Measurements from ENCODE around the gene ZNF454.

ZNF454 gene

DNA sequence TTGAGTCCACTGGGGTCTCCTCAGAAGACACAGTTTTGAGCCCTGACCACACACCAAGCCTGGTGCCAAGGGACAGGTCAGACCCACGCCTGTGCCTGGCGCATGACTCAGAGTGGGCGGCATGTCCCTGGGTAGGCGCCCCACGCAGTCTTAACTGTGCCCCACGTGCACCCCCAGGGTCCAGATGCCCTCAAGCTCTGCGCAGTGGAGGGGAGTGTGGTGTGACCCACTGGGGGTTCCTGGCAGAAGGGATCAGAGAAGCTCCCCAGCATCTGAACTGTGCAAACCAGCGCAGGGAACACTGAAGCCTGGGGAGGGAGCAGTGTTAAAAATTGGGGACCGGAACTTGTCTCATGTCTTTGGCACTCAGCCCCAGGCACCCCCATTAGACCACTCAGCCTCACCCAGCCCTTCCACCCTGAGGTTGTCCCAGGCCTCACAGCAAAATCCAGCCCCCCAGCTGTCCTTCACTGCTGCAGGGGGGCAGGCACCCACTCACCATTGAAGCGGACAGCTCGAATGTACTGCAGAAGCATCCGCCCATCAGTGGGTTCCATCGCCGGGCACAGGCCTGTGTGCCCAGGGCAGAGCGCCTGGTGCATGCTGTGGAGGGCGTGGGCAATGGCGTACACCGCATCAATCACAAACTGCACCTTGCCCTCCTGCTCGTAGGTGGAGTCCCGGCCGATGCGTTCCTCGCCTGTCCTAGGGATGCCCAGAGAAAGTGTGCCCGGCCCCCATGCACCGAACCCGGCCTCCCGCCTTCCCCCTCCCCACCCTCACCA is 47.6 kb downstream of the ZNF454 start:
- Histone ChIP-seq H3K4me3 (no peak overlapping the region), H3K36me3 (replicated peaks) (no peaks in the 10 kb centered on the region), H3K27me3 (ENCODE audit: low read depth) (no peaks in the 10 kb centered on the region), H3K9me3 (no peaks in the 10 kb centered on the region), H3K4me1 (no peaks in the 10 kb centered on the region)
- DNase-seq (ENCODE audit: low spot score in 2 of 2), result no peak
- in situ Hi-C loops (cut with MboI; ENCODE audit: low sequenced_read_pairs), result no loop called here

DNA sequence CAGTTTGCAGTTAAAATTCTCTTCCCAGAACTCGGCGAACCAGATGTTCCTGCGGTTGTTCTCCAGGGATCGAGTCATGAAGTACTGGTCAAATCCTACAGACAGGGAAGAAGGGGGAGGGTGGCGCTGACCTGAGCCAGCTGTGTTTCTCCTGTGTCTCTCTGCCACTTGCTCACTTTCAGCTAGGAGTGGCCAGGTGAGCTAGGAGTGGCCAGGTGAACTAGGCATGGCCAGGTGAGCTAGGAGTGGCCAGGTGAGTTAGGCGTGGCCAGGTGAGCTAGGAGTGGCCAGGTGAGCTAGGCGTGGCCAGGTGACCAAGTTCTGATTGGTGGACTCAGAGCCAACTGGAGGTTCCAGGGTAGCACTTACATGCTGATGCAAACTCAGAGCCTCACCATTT is 48.3 kb downstream of the ZNF454 start:
- Histone ChIP-seq H3K4me1 (no peaks in the 10 kb centered on the region), H3K27me3 (ENCODE audit: low read depth) (no peaks in the 10 kb centered on the region), H3K4me3 (no peak overlapping the region), H3K36me3 (replicated peaks) (no peaks in the 10 kb centered on the region), H3K9me3 (no peaks in the 10 kb centered on the region)
- in situ Hi-C loops (cut with MboI; ENCODE audit: low sequenced_read_pairs), result no loop called here
- no peak for DNase-seq (ENCODE audit: low spot score in 2 of 2)

DNA sequence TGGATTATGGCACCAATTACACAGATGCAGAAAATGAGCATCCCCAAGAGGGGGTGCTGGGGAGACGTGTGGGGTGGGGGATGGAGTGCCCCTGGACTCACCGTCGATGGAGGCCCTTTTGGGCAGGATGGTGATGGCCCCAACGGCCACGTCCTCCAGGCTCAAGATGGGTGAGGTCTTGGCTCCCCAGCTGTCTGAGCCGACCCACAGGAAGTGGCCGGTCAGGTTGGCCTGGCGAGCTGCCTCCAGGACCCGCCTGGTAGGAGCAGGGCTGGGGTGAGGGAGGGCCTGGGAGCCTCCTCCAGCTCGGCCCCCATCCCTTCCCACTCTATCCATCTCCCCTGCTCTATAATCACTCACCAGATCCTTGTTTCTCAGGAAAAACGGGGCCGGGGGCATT is 49.5 kb downstream of the ZNF454 start:
- H3K9me3 ChIP-seq, result no peaks in the 10 kb centered on the region
- no peaks in the 10 kb centered on the region for H3K36me3 ChIP-seq (replicated peaks)
- H3K4me3 ChIP-seq, result no peak overlapping the region
- no peaks in the 10 kb centered on the region for H3K27me3 ChIP-seq (ENCODE audit: low read depth)
- H3K4me1 ChIP-seq, result no peaks in the 10 kb centered on the region
- in situ Hi-C loops (cut with MboI; ENCODE audit: low sequenced_read_pairs), result no loop called here
- DNase-seq (ENCODE audit: low spot score in 2 of 2), result no peak

DNA sequence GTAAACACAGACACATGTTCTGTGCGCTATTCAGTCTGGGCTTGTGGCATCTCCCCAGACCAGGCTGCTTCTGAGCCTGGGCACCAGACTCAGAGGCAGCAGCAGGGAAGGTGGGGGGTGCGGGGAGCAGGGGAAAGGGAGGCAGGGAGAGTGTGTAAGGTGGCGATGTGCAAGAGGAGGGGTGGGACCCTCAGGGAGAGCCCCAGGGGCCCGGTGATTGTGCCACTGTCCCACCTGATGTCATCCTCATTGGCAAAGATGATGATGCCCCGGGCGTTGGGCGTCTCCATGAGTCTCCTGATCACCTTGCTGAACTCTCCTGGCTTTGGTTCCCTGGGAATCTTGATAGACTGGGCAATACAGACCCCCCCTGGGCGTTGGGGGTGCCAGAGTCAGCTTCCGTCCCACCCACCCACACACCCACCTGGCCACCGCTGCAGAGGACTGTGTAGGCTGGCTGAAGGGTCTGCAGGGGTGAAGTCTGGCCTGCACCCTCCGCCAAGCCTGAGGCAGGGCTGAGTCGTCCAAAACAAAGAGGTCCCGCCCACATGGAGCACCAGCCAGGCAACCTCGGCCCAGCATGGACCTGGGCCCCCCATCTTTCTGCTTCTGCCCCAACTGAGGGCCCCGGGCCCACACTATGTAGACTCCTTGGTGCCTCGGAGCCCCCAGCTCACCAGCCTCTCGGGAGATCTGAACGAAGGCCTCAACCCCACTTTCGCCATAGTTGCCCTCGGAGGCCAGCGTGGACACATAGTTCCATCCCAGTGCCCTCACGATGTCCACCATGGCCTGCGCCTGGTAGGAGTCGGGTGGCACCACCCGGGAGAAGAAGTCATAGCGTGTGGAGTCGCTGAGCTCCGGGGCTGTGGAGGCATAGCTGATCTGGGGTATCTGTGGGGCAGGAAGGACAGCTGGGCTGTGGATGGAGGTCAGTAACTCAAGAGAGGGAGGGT is 50.5 kb downstream of the ZNF454 start:
- no peaks in the 10 kb centered on the region for H3K4me1 ChIP-seq
- no peak overlapping the region for H3K4me3 ChIP-seq
- no peak for DNase-seq (ENCODE audit: low spot score in 2 of 2)
- H3K36me3 ChIP-seq (replicated peaks), result no peaks in the 10 kb centered on the region
- no peaks in the 10 kb centered on the region for H3K9me3 ChIP-seq
- in situ Hi-C loops (cut with MboI; ENCODE audit: low sequenced_read_pairs), result no loop called here
- H3K27me3 ChIP-seq (ENCODE audit: low read depth), result no peaks in the 10 kb centered on the region

DNA sequence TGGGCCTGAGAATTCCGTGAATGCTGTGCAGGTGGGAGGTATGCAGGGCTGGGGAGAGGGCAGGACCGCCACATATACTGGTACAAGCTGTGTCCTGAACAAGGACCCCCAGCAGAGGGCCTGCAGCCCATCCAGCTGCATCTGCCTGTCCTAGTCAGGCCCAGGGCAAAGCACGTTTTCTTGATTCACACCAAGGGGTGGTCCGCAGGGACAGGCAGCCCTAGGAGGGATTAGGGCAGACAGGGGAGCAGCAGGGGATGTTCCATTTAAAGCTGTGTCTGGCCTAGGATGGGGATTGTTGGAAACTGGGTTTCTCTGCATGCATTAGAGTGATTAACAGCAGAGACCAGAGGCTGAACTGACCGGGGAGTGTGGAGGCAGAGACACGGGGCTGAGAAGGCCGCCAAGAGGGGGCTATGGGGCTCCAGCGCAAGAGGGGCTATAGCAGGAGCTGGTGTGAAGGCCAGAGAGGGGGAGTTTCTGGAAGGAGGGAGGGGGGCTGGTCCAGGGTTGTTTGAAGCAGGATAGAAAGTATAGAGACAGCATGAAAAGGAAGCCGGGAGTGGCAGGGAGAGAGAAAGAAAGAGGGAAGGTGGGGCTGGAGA is 51.4 kb downstream of the ZNF454 start:
- Histone ChIP-seq H3K27me3 (ENCODE audit: low read depth) (no peaks in the 10 kb centered on the region), H3K36me3 (replicated peaks) (no peaks in the 10 kb centered on the region), H3K9me3 (no peaks in the 10 kb centered on the region), H3K4me1 (no peaks in the 10 kb centered on the region), H3K4me3 (no peak overlapping the region)
- in situ Hi-C loops (cut with MboI; ENCODE audit: low sequenced_read_pairs), result no loop called here
- no peak for DNase-seq (ENCODE audit: low spot score in 2 of 2)

DNA sequence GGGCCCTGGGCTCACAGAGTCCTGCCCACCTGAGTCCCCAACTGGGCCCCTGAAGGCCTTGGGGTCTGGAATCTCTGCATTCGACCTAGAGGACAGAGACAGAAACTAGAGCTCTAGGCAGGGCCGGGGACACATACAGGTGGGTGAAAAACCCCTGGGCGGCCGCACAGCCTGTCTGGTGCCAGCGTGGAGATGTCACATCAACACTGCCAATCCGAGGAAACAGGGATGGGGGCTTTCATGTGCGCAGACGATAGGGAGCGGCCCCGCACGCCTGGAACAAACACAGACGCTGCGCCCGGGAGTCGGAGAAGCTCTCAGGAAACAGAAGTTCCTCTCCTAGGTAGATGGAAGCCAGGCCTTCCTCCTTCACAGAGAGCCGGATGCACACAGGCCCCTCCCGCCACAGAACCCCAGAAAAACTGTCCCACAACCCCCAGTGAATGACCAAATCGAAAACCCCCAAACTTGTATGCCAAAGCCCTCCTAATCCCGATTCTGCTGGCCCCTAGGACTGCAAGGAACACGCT is 52.3 kb downstream of the ZNF454 start:
- no peaks in the 10 kb centered on the region for H3K9me3 ChIP-seq

DNA sequence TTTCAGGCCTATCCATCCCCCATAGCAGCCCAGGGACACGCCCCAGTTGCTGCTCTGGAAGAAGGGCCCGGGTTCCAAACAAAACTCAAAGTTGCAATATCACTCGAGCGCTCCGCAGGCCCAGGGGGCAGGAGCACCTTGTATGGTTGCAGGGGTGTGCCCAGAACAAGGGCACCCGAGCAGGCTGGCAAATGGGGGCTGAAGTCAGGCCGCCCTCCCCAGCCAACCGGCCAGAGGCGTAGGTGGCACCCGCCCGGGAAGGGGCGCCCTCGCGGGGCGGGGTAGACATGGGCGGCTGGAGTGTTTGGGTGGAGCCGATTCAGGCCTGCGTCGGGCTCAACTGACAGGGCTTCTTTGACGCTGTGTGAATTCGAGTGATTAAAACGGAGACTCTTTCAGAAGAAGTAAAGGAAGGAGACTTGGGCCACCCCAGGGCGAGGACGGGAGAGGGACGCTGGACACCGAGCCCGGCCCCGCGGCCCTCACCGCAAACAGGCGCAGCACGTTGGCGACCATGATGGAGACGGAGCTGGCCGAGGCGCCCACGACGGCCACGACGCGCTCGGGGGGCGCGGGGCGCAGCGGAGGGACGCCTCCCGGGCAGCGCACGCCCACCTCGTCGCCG is 53.1 kb downstream of the ZNF454 start:
- Histone ChIP-seq H3K36me3 (replicated peaks) (no peaks in the 10 kb centered on the region), H3K4me1 (no peaks in the 10 kb centered on the region), H3K27me3 (ENCODE audit: low read depth) (no peaks in the 10 kb centered on the region), H3K4me3 (no peak overlapping the region), H3K9me3 (no peaks in the 10 kb centered on the region)
- in situ Hi-C loops (cut with MboI; ENCODE audit: low sequenced_read_pairs), result no loop called here
- DNase-seq (ENCODE audit: low spot score in 2 of 2), result no peak

More for the DNA sequence above, 52.3 kb downstream of the ZNF454 start:
- in situ Hi-C loops (cut with MboI; ENCODE audit: low sequenced_read_pairs), result no loop called here
- H3K4me1 ChIP-seq, result no peaks in the 10 kb centered on the region
- H3K36me3 ChIP-seq (replicated peaks), result no peaks in the 10 kb centered on the region
- no peak overlapping the region for H3K4me3 ChIP-seq
- H3K27me3 ChIP-seq (ENCODE audit: low read depth), result no peaks in the 10 kb centered on the region
- no peak for DNase-seq (ENCODE audit: low spot score in 2 of 2)

DNA sequence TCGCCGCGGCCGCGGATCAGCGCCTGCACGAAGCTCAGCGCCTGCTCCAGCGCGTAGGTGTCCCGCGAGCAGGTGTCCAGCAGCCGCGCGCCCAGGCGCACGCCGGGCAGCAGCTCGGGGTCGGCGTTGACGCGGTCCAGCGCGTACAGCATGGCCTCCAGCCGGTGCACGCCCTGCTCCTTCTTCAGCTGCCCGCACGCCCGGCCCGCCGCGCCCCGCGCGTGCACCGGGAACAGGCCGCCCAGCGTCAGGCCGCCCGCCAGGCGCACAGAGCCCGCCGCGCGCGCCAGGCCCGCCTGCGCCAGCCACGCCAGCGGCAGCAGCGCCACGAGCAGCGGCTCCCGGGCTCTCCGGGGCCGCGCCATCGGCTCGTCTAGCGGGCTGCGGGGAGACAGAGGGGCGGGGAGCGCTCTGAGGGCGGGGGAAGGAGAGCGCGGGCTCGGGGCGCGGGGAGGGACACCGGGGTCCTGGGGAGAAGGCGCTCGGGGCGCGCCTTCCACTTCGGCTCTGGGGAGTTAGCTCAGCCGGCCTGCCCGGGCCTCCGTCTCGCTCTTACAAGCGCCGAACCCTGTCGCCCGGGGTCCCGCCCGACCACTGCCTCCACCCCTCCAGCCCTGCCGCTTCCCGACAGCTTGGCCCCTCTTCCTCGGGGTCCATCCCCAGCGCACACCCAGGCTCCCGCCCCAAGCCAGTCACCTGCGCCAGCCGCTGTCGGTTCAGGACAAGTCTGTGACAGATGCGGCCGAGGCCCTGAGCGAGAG is 53.8 kb downstream of the ZNF454 start, which contains the start of gene GRM6:
TSS of gene GRM6 (minus strand) at position 741 of the 761 bp plus-strand sequence. CDS start at position 365, 376 bp downstream.
- Histone ChIP-seq H3K4me3 (no peak within 1 kb of the TSS), H3K9me3 (no peaks in the 10 kb centered on the region), H3K4me1 (no peaks in the 10 kb centered on the region), H3K36me3 (replicated peaks) (no peaks in the 10 kb centered on the region), H3K27me3 (ENCODE audit: low read depth) (no peaks in the 10 kb centered on the region)
- in situ Hi-C loops (cut with MboI; ENCODE audit: low sequenced_read_pairs), result no loop called here
- DNase-seq (ENCODE audit: low spot score in 2 of 2), result no peak

DNA sequence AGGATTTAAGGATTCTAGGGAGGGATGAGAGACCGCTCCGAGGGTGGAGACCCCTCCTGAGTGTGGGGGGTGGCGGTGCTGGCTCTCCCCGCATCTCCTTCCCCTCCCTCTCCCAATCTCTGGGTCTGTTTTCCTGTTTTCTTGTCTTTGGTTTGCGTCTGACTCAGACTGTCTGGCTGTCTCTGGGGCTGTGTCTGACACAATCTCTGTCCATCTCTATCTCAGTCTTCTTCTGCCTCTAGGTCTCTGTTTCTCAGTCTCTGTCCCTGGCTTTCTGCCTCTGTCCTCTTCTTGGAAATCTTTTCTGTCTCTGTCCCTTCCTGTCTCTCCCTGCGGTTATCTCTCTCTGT is 54.3 kb downstream of the ZNF454 start:
- in situ Hi-C loops (cut with MboI; ENCODE audit: low sequenced_read_pairs), result no loop called here
- Histone ChIP-seq H3K4me3 (no peak overlapping the region), H3K9me3 (no peaks in the 10 kb centered on the region), H3K27me3 (ENCODE audit: low read depth) (no peaks in the 10 kb centered on the region), H3K4me1 (no peaks in the 10 kb centered on the region), H3K36me3 (replicated peaks) (no peaks in the 10 kb centered on the region)
- DNase-seq (ENCODE audit: low spot score in 2 of 2), result no peak

DNA sequence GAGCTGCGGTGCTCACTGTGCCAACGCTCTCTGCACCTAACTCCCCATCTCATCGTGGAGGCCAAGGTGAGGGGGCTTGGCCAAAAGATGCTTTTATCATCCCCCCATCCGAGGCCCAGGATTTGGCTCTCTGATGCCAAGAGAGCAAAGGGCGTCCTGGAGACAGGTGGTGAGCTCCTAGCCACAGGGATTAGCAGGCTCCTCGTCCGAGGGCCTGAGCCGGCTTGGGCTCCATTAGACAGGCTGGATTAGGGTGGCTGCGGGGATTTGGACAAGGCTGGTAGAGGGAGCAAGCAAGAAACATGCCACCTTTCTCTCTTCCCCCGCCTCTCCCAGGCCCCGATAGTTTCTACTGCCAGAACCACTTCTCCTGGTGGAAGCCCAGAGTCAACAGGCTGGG is 55.2 kb downstream of the ZNF454 start:
- no peaks in the 10 kb centered on the region for H3K27me3 ChIP-seq (ENCODE audit: low read depth)
- in situ Hi-C loops (cut with MboI; ENCODE audit: low sequenced_read_pairs), result no loop called here
- H3K4me1 ChIP-seq, result no peaks in the 10 kb centered on the region
- no peaks in the 10 kb centered on the region for H3K36me3 ChIP-seq (replicated peaks)
- H3K9me3 ChIP-seq, result no peaks in the 10 kb centered on the region
- no peak overlapping the region for H3K4me3 ChIP-seq
- no peak for DNase-seq (ENCODE audit: low spot score in 2 of 2)

DNA sequence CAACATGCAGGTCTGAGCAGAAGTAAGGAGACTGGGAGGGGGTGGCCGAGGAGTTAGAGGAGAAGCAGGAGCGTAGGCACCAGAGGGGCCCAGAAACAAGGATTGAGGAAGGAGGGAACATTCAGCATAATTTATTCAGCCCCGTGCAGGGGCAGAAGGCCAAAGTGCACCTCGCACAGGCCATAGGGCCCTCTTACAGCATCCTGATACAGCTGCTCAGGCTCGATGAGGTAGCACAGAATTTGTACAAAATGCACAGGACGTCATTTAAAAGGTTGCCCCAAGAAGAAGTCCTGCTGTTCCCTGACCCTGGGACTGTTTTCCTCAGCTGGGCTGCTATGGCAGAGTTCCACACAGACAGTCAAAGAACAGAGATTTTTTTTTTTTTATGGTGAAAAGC is 56.2 kb downstream of the ZNF454 start:
- Histone ChIP-seq H3K4me3 (no peak overlapping the region), H3K4me1 (no peaks in the 10 kb centered on the region), H3K36me3 (replicated peaks) (no peaks in the 10 kb centered on the region), H3K27me3 (ENCODE audit: low read depth) (no peaks in the 10 kb centered on the region), H3K9me3 (no peaks in the 10 kb centered on the region)
- in situ Hi-C loops (cut with MboI; ENCODE audit: low sequenced_read_pairs), result no loop called here
- no peak for DNase-seq (ENCODE audit: low spot score in 2 of 2)

DNA sequence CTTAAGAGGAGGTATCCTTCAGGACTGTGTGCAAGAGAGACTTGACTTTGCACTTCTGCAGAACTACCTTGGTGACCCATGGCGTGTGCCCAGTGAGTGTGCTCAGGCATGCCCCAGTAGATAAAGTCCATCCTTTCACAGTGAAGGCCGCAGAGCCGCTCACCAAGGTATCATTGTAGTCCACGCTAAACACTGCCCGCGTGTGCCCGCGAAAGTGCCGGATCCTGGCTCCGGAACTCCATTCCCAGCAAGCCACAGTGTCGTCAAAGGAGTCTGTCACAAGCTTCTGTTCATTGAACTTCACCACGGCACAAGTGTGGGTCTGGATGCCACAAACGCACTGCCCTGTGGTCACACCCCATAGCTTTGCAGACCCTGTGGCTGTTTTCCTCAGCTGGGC is 57.4 kb downstream of the ZNF454 start:
- H3K4me3 ChIP-seq, result no peak overlapping the region
- no peaks in the 10 kb centered on the region for H3K36me3 ChIP-seq (replicated peaks)
- H3K9me3 ChIP-seq, result no peaks in the 10 kb centered on the region
- no peaks in the 10 kb centered on the region for H3K4me1 ChIP-seq
- in situ Hi-C loops (cut with MboI; ENCODE audit: low sequenced_read_pairs), result no loop called here
- no peaks in the 10 kb centered on the region for H3K27me3 ChIP-seq (ENCODE audit: low read depth)
- no peak for DNase-seq (ENCODE audit: low spot score in 2 of 2)

DNA sequence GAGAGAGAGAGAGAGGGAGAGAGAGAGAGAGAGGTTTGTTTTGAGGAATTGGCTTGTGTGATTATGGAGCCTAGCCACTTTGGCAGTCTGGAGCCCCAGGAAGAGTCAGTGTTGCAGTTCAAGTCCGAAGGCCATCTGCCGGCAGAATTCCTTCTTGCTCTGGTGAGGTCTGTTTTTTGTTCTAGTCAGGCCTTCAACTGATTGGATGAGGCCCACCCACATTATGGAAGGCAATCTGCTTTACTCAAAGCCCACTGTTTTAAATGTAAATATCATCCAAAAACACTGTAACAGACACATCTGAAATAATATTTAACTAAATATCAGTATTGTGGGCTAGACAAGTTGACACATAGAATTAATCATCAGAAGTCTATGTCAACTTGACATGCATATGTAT is 65.6 kb downstream of the ZNF454 start:
- H3K9me3 ChIP-seq, result no peaks in the 10 kb centered on the region
- no peaks in the 10 kb centered on the region for H3K36me3 ChIP-seq (replicated peaks)
- no peaks in the 10 kb centered on the region for H3K27me3 ChIP-seq (ENCODE audit: low read depth)
- in situ Hi-C loops (cut with MboI; ENCODE audit: low sequenced_read_pairs), result no loop called here
- H3K4me3 ChIP-seq, result no peak overlapping the region
- no peak for DNase-seq (ENCODE audit: low spot score in 2 of 2)
- no peaks in the 10 kb centered on the region for H3K4me1 ChIP-seq

Measured in HAP-1 (cell line).